Mesodermal cell (in vitro differentiated cells): ENCODE measurements around the gene GPR87. TPM values are rescaled to one million over a fixed set of nuclear protein-coding genes. Genes with fewer than 3 reads are reported as not detected.

Source experiments
- H3K27ac ChIP-seq: 2 replicates; pipeline ENCODE4 v1.7.0; 2013; ENCODE audit warnings: mild to moderate bottlenecking, low read depth, low read length, moderate library complexity; ENCODE audit not compliant: severe bottlenecking
- H3K36me3 ChIP-seq: 2 replicates; pipeline ENCODE4 v1.7.1; 2013; ENCODE audit warnings: mild to moderate bottlenecking, low read length, moderate library complexity; ENCODE audit not compliant: control insufficient read depth, insufficient read depth
- H3K4me1 ChIP-seq: one replicate; pipeline ENCODE4 v1.7.1; 2013; ENCODE audit warnings: mild to moderate bottlenecking, low read length; ENCODE audit not compliant: insufficient read depth, control insufficient read depth, poor library complexity, severe bottlenecking
- H3K4me3 ChIP-seq: 2 replicates; pipeline ENCODE4 v1.7.0; 2013; ENCODE audit warnings: low read length, control low read depth, mild to moderate bottlenecking; ENCODE audit not compliant: insufficient read depth, poor library complexity, severe bottlenecking; ENCODE audit errors: extremely low read depth
- H3K9me3 ChIP-seq: 2 replicates; pipeline ENCODE4 v1.7.1; 2013; ENCODE audit warnings: mild to moderate bottlenecking, low read length, moderate library complexity; ENCODE audit not compliant: control insufficient read depth
- WGBS, 2 experiments: methylation state at CpG; one replicate each; pipeline ENCODE4 v1.1.5; 2013; ENCODE audit warnings: missing lambda C conversion rate in 2 of 2; ENCODE audit not compliant: insufficient coverage in 2 of 2; 5-methylcytosine and 5-hydroxymethylcytosine counted together
- polyA plus RNA-seq, 2 experiments: library from polyadenylated mRNA; stranded (reverse); fragments of 50-300 nt; gene quantifications; one replicate each; pipeline ENCODE4 v1.2.3, GENCODE V29; 2013

Gene GPR87, protein sequence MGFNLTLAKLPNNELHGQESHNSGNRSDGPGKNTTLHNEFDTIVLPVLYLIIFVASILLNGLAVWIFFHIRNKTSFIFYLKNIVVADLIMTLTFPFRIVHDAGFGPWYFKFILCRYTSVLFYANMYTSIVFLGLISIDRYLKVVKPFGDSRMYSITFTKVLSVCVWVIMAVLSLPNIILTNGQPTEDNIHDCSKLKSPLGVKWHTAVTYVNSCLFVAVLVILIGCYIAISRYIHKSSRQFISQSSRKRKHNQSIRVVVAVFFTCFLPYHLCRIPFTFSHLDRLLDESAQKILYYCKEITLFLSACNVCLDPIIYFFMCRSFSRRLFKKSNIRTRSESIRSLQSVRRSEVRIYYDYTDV
- polyA plus RNA-seq (2013, experiment 1 of 2), result 2.1 TPM
- polyA plus RNA-seq (2013, experiment 2 of 2), result 2.1 TPM

DNA sequence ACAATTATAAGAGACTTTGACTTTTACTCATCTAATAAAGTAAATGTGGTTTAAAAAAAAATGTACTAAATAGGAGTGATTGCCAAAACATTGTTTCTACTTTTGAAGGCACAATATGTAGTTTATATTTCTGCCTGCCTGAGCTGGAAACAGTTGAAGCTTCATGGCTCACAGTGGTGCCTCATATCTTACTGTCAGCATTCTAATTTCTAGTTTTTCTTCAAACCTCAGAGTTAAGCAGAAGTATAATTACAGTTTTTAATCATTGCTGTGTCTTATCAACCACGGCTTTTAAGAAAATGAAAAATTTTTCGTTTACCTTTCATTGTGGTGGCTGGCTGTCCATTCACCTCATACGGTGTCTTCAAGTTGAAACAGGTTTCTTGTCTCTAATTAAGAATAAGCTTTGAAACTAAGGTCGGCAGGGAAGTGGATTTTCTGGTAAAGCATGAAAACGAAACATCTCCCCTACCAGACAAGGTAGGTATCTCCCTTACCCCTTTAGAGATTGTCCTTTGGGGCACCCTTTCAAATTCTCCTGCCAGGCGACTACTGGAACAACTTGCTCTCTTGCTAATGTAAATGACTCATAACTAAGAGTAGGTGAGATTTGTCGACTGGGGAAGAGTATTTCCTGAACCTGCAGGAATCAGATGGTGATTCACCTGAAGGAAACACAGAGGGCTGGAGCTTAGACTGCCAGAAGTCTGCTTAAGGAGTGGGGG is at the start of gene GPR87:
GPR87 (minus strand) TSS at position 554 of the 725 bp plus-strand sequence. CDS start 16,720 bp downstream, outside the sequence.
- H3K27ac ChIP-seq, result peak within 1 kb of the TSS; percentile 68
- H3K4me3 ChIP-seq, result peak within 1 kb of the TSS; percentile 14
- H3K9me3 ChIP-seq, result no peaks in the 10 kb centered on the region
- peaks cover 17% of the 10 kb centered on the region for H3K4me1 ChIP-seq
- 67 to 84% methylated on average over 2 to 4 of the region's 7 CpGs for WGBS, 2 experiments
- no peaks in the 10 kb centered on the region for H3K36me3 ChIP-seq

- 60 to 89% methylated on average over 1 to 2 of the region's 3 CpGs for WGBS, 2 experiments
- Histone ChIP-seq H3K4me1 (no peaks in the 10 kb centered on the region), H3K4me3 (no peak overlapping the region), H3K27ac (no peak overlapping the region), H3K36me3 (peaks cover 4% of the 10 kb centered on the region), H3K9me3 (no peaks in the 10 kb centered on the region)
These were observed 46.1 kb upstream of the GPR87 start for GRCh38 chr3:151362751-151363174.

- H3K9me3 ChIP-seq, result no peaks in the 10 kb centered on the region
- no peak overlapping the region for H3K4me3 ChIP-seq
- H3K27ac ChIP-seq, result no peak overlapping the region
- WGBS, 2 experiments, result no CpG with 5 or more reads among the region's 2 CpGs
- no peaks in the 10 kb centered on the region for H3K4me1 ChIP-seq
- H3K36me3 ChIP-seq, result no peaks in the 10 kb centered on the region
These were observed 40.8 kb upstream of the GPR87 start for GRCh38 chr3:151357463-151357850.

DNA sequence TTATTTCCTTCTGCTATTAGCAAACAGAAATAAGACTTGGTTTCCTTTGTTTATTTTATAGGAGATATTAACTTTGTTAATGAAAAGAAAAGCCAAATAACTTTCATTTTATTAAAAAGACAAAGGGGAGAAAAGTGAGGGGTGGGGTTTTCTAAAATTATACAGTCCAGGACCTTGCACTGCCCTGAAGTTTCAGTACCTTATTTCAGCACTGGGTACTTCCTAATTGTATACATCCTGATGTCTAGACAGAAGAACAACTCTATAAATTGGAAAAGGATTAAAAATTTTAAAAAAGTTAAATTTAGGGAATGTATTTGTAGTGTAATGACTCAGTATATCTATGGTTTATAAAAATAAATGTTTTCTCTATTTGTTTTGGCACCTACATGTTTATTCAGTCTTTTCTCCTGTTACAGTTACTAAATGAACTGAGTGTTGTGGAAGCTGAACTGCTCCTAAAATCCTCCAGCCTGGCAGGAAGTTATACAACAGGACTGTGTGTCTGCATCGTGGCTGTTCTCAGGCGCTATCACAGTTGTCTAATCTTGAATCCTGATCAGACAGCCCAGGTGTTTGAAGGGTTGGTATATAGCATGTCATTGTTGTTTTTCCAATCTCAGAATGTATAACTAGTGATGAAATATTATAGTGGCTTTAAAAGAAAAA is 40.3 kb upstream of the GPR87 start:
- no peaks in the 10 kb centered on the region for H3K4me1 ChIP-seq
- H3K4me3 ChIP-seq, result no peak overlapping the region
- no peaks in the 10 kb centered on the region for H3K36me3 ChIP-seq
- H3K27ac ChIP-seq, result no peak overlapping the region
- WGBS, 2 experiments, result 80% methylated on average over 2 of the region's 2 CpGs; no CpG with 5 or more reads in 1 of the 2 experiments
- no peaks in the 10 kb centered on the region for H3K9me3 ChIP-seq

DNA sequence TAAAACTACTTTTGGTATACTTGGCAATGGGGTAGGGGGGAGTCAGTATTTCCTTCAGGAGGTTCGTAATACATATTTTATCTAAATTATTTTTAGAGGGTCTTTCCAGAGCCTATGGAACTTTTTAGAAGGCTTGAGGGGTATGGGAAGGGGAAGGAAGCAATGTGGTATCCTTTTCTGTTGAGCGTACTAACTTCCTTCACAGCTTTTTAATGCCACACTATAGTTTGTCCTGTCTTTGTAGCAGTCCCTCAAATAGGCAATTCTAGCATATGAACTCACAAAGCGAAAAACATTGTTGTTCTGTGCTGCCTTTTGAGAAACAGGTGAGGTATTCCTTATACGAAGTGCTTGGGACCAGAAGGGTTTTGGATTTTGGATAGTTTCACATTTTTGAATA is 35.0 kb upstream of the GPR87 start:
- 83% methylated on average over 1 of the region's 4 CpGs; no CpG with 5 or more reads in 1 of the 2 experiments for WGBS, 2 experiments
- H3K4me1 ChIP-seq, result no peaks in the 10 kb centered on the region

GRCh38 chr3:151351219-151351618 is 34.6 kb upstream of the GPR87 start:
- Histone ChIP-seq H3K36me3 (no peaks in the 10 kb centered on the region), H3K27ac (no peak overlapping the region), H3K9me3 (no peaks in the 10 kb centered on the region), H3K4me1 (no peaks in the 10 kb centered on the region), H3K4me3 (no peak overlapping the region)
- WGBS, 2 experiments, result no CpG with 5 or more reads among the region's 1 CpG

More for the DNA sequence above, 35.0 kb upstream of the GPR87 start:
- H3K4me3 ChIP-seq, result no peak overlapping the region
- H3K27ac ChIP-seq, result no peak overlapping the region
- no peaks in the 10 kb centered on the region for H3K9me3 ChIP-seq
- H3K36me3 ChIP-seq, result no peaks in the 10 kb centered on the region

DNA sequence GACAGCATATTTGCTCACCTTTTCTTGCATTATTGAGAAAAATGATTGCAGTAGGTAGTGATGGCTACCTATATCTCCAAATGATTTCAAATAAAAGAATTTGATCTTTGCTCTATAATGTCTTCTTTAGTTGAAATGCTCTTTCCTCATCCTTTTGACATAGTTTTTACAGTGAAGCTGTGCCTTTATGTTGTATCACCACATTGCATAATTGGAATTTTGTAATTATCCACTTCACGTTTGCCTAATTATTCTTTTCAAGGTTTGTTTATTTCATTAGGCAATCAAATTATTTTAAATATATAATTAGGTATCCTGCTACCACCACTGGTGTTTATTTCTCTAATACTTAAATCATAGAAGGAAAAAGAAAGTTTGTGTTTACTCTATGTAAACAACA is 34.0 kb upstream of the GPR87 start:
- no CpG with 5 or more reads among the region's 1 CpG for WGBS, 2 experiments
- Histone ChIP-seq H3K4me1 (no peaks in the 10 kb centered on the region), H3K27ac (no peak overlapping the region), H3K36me3 (no peaks in the 10 kb centered on the region), H3K4me3 (no peak overlapping the region), H3K9me3 (no peaks in the 10 kb centered on the region)

DNA sequence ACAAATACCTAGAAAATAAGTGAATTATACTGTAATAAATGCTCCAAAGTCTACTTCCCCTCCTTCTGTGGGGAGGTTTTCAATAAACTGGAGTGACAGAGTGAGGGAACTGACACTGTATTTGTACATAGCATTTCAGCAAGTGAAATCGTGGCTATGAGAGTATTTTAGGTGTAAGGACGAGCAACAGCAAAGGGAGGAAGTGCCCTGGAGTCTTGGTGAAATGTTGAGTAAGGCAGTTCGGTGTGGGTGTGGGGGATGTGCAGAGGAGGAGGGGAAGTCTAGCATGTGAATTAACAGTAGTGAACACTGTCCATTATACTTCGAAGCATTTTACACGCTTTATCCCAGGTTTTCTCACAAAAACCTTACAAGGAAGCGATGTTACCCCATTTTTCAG is 30.8 kb upstream of the GPR87 start:
- H3K4me3 ChIP-seq, result no peak overlapping the region
- H3K9me3 ChIP-seq, result no peaks in the 10 kb centered on the region
- no peaks in the 10 kb centered on the region for H3K36me3 ChIP-seq
- H3K4me1 ChIP-seq, result no peaks in the 10 kb centered on the region
- H3K27ac ChIP-seq, result no peak overlapping the region
- 67% methylated on average over 3 to 4 of the region's 6 CpGs for WGBS, 2 experiments

- H3K27ac ChIP-seq, result no peak overlapping the region
- H3K4me3 ChIP-seq, result no peak overlapping the region
- H3K9me3 ChIP-seq, result no peaks in the 10 kb centered on the region
- WGBS, 2 experiments, result 69 to 100% methylated on average over 1 to 2 of the region's 3 CpGs
- no peaks in the 10 kb centered on the region for H3K36me3 ChIP-seq
- H3K4me1 ChIP-seq, result no peaks in the 10 kb centered on the region
These were observed 29.7 kb upstream of the GPR87 start for GRCh38 chr3:151346292-151346691.

- Histone ChIP-seq H3K27ac (no peak overlapping the region), H3K4me3 (no peak overlapping the region), H3K36me3 (no peaks in the 10 kb centered on the region), H3K9me3 (no peaks in the 10 kb centered on the region), H3K4me1 (no peaks in the 10 kb centered on the region)
- 85 to 100% methylated on average over 1 to 2 of the region's 2 CpGs for WGBS, 2 experiments
These were observed 29.2 kb upstream of the GPR87 start for GRCh38 chr3:151345859-151346258.
